ENCODE measurements around the gene B9D1. TPM values are rescaled to one million over a fixed set of nuclear protein-coding genes. Genes with fewer than 3 reads are reported as not detected.

Gene B9D1
- total RNA-seq, 2 donors from 2014 or later, result 18.7 to 24.6 TPM

DNA sequence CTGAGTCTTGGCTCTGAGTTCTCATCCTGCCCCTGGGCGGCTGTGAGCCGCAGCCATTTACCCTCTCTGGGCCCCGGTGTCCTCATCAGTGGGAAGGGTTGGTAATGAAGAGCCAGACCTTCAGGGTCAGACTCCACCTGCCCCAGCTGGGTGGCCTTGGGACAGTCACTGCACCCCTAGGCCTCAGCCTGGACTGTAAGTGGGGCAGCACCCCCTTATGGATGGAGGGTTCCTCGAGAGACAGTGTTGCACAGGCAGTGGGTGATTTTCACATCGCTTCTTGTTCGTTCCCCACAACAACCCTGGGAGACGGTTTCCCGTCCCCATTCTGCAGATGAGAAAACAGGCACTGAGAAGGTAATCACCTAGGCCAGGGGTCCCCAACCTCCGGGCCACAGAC, 60.5 kb downstream of the B9D1 start:
- Histone ChIP-seq H3K9me3 (no peaks in the 10 kb centered on the region), H3K4me1 (peaks cover 0 to 94% of the 10 kb centered on the region in 2 donors), H3K27ac (peak overlapping the region; percentile 70 to 78), H3K4me3 (no peak overlapping the region), H3K27me3 (no peaks in the 10 kb centered on the region), H3K36me3 (no peaks in the 10 kb centered on the region)
- DNase-seq (ENCODE audit: low spot score), result no peak
- no peak for TF ChIP-seq CTCF (IDR thresholded peaks at IDR 0.05)

DNA sequence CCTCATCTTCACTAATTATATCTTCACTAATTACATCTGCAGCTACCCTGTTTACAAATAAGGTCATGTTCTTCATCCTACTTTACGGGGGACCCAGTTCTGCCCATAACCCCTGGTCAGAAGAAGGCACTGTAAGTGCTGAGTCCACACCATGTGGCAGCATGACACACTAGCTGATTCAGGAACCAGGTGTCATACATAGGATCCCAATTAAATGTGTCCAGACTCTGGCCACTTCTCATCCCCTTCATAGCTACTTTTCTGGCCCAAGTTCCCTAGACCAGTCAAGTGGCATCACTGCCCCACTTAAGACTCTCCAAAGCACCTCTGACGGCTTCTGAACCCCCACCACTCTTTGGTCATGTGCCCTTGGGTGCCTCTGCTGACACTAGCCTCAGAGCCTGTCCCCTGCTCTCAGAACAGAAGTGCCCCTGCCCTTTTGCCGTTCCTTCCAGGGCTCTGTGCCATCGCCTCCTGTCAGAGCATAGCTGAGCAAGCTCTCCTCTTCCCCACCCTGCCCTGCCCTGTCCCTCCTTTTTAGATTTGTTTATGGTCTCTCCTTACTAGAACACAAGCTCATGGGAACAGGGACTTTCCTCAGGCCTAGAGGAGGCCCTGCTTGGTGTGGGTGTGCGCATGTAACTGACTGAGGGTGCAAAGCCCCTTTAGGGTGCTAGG, 61.1 kb downstream of the B9D1 start:
- Histone ChIP-seq H3K9me3 (no peaks in the 10 kb centered on the region), H3K4me3 (no peak overlapping the region), H3K27me3 (no peaks in the 10 kb centered on the region), H3K4me1 (peaks cover 0 to 95% of the 10 kb centered on the region in 2 donors), H3K27ac (peak overlapping the region; percentile 70 to 78), H3K36me3 (no peaks in the 10 kb centered on the region)
- TF ChIP-seq CTCF (IDR thresholded peaks at IDR 0.05), result no peak
- no peak for DNase-seq (ENCODE audit: low spot score)

DNA sequence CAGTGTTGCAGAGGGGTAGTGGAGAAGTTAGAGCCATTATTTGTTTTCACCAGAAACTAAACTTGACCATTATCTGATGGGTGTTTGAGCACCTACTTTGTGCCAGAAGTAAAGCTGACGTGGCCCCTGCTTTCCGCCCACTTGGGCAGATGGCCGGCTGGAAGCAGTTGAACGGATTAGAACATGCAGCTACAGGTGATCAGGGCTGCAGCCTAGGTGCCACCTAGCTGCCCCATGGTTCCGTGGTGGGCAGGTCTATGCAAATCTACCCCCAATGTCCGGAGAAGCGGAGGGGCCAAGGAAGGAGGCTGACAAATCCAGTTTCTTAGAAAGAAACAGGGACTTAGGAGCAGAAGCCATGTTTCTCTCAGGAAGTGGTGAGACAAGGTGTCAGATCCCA, 62.7 kb downstream of the B9D1 start:
- Histone ChIP-seq H3K4me1 (peaks cover 0 to 96% of the 10 kb centered on the region in 2 donors), H3K9me3 (no peaks in the 10 kb centered on the region), H3K4me3 (no peak overlapping the region), H3K36me3 (no peaks in the 10 kb centered on the region), H3K27me3 (no peaks in the 10 kb centered on the region), H3K27ac (peak overlapping the region in 1 of 2 donors; percentile 43)
- TF ChIP-seq CTCF (IDR thresholded peaks at IDR 0.05), result no peak
- DNase-seq (ENCODE audit: low spot score), result no peak

GRCh38 chr17:19299214-19299747, 63.2 kb downstream of the B9D1 start:
- Histone ChIP-seq H3K27me3 (no peaks in the 10 kb centered on the region), H3K4me1 (peaks cover 0 to 92% of the 10 kb centered on the region in 2 donors), H3K27ac (peak overlapping the region in 1 of 2 donors; percentile 43), H3K4me3 (no peak overlapping the region), H3K9me3 (no peaks in the 10 kb centered on the region), H3K36me3 (no peaks in the 10 kb centered on the region)
- no peak for DNase-seq (ENCODE audit: low spot score)
- no peak for TF ChIP-seq CTCF (IDR thresholded peaks at IDR 0.05)

DNA sequence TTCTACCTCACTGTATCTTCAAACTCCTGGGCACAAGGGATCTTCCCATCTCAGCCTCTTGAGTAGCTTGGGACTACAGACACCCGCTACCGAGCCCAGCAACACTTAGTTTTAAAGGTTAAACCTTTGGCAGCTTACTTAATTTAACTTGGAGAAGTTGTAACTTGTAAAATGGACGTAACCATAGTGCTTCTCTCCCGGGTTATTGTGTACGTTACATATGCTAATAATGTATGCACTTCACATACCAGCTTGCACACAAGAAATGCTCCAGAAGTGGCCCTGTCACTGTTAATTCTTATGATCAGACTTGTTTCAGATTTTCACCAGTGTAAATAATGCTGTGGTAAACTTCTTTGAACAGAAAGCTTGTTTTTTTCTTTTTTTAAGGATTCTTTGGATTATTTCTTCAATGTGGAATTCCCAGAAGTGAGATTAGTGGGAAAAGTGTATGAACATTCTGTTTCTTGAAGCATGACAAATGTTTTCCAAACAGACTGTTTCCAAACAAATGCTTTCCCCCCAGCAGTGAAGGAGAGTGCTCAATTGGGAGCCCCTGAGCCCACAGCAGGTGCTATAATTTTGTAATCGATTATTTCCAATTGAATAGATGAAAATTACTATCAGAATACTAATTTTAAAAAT, 63.8 kb downstream of the B9D1 start:
- no peaks in the 10 kb centered on the region for H3K9me3 ChIP-seq
- no peak for TF ChIP-seq CTCF (IDR thresholded peaks at IDR 0.05)
- H3K4me3 ChIP-seq, result no peak overlapping the region
- no peak for DNase-seq (ENCODE audit: low spot score)
- H3K4me1 ChIP-seq, result peaks cover 0 to 87% of the 10 kb centered on the region in 2 donors
- no peaks in the 10 kb centered on the region for H3K27me3 ChIP-seq
- H3K27ac ChIP-seq, result peak overlapping the region; percentile 42 to 51
- H3K36me3 ChIP-seq, result no peaks in the 10 kb centered on the region
